PFSK-1 (cell line): ENCODE data around the gene ZCCHC8.

Experiments
- FOXP2 ChIP-seq: optimal IDR thresholded peaks from 2 replicates; pipeline ENCODE3; 2011; ENCODE audit warnings: borderline replicate concordance, control low read depth, inconsistent platforms; ENCODE audit not compliant: insufficient read depth; ENCODE audit errors: extremely low read length, extremely low read depth
- POLR2AphosphoS5 ChIP-seq: IDR thresholded peaks from 2 replicates; pipeline ENCODE4 v1.6.1; 2012; ENCODE audit warnings: low read depth, mild to moderate bottlenecking, control low read depth, low read length, moderate library complexity
- REST ChIP-seq, 2 experiments: IDR thresholded peaks; 2 replicates each; pipeline versions ENCODE4 v1.6.1 to v1.8.0; 2011 to 2012; ENCODE audit warnings: low read depth in 2 of 2, low read length in 2 of 2, control low read depth in 1 of 2, inconsistent platforms in 1 of 2, mild to moderate bottlenecking in 1 of 2, moderate library complexity in 1 of 2; ENCODE audit not compliant: insufficient read depth in 1 of 2
- SIN3A ChIP-seq: IDR thresholded peaks from 2 replicates; pipeline ENCODE4 v1.6.1; 2012; ENCODE audit warnings: mild to moderate bottlenecking, low read length, moderate library complexity, borderline replicate concordance; ENCODE audit not compliant: insufficient read depth
- TAF1 ChIP-seq: IDR thresholded peaks from 2 replicates; pipeline ENCODE4 v1.6.1; 2012; ENCODE audit warnings: low read length, control low read depth, borderline replicate concordance; ENCODE audit not compliant: insufficient read depth

DNA sequence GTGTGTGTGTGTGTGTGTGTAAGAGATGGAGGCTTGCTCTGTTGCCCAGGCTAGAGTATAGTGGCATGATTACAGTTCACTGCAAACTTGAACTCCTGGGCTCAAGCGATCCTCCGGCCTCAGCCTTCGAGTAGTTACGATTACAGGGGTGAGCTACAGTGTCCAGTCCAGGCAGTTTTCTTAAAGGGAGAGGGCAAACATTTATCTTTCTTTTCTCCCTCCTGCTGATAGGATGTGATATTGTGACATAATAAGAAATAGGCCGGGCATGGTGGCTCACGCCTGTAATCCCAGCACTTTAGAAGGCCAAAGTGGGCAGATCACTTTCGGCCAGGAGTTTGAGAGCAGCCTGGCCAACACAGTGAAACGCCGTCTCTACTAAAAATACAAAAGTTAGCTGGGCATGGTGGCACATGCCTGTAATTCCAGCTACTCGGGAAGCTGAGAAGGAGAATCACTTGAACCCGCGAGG is 46.4 kb downstream of the ZCCHC8 start:
- TF ChIP-seq REST (IDR thresholded peaks at IDR 0.05; ENCODE audit: insufficient read depth in 1 of 2, low read depth in 2 of 2, low read length in 2 of 2) (no peak), POLR2AphosphoS5 (no peak), SIN3A (no peak), TAF1 (no peak), FOXP2 (no peak)
